Thymus (tissue), 11 donors: ENCODE results near the gene PPP2R3B. TPM values are rescaled to one million over a fixed set of nuclear protein-coding genes. Genes with fewer than 3 reads are reported as not detected.
"Not testable (repeated sequence)": the region's sequence is repeated elsewhere in the genome, so short reads cannot be mapped to it uniquely, and the experiment has no call there.

Experiments used
- DNase-seq, 9 donors: peaks; one replicate each; pipeline ENCODE4 v3.0.0-alpha.2; 2013; ENCODE audit warnings: low spot score in 9 of 9, low read depth in 6 of 9, missing footprints in 1 of 9
- H3K27ac ChIP-seq, 2 donors: one replicate each; pipeline ENCODE4 v1.5.1; 2013; ENCODE audit warnings: control low read depth in 1 of 2, low read depth in 1 of 2, low read length in 1 of 2, mild to moderate bottlenecking in 1 of 2, moderate library complexity in 1 of 2
- H3K27me3 ChIP-seq, 2 donors: one replicate each; pipeline ENCODE4 v1.5.1; 2013; ENCODE audit warnings: low read length in 1 of 2; ENCODE audit not compliant: control insufficient read depth in 2 of 2, insufficient read depth in 1 of 2
- H3K36me3 ChIP-seq, 2 donors: one replicate each; pipeline ENCODE4 v1.5.1; 2013; ENCODE audit warnings: low read length in 1 of 2, mild to moderate bottlenecking in 1 of 2, moderate library complexity in 1 of 2; ENCODE audit not compliant: control insufficient read depth in 2 of 2, insufficient read depth in 2 of 2
- H3K4me1 ChIP-seq, 2 donors: one replicate each; pipeline ENCODE4 v1.5.1; 2013; ENCODE audit warnings: low read length in 2 of 2; ENCODE audit not compliant: control insufficient read depth in 2 of 2, insufficient read depth in 2 of 2
- H3K4me3 ChIP-seq, 2 donors: one replicate each; pipeline ENCODE4 v1.5.1; 2013; ENCODE audit warnings: low read length in 2 of 2, control low read depth in 1 of 2, mild to moderate bottlenecking in 1 of 2
- H3K9me3 ChIP-seq, 2 donors: one replicate each; pipeline ENCODE4 v1.5.1; 2013; ENCODE audit warnings: low read length in 1 of 2, mild to moderate bottlenecking in 1 of 2; ENCODE audit not compliant: control insufficient read depth in 2 of 2, insufficient read depth in 1 of 2
- WGBS: extraction: QIAGEN DNeasy Blood & Tissue Kit; methylation state at CpG from one replicate; pipeline ENCODE4 v1.1.7; 2013; 5-methylcytosine and 5-hydroxymethylcytosine counted together
- polyA plus RNA-seq: library from polyadenylated mRNA; stranded (reverse); fragments of 200-250 nt; gene quantifications from one replicate; pipeline ENCODE4 v1.2.3, GENCODE V29; 2013
- total RNA-seq: library from RNA; stranded (reverse); fragments of 120-200 nt; gene quantifications from one replicate; pipeline ENCODE4 v1.2.4, GENCODE V29; 2013
- donor health status: healthy.

PPP2R3B gene
- total and polyA plus RNA-seq, 2 donors: 54.1 to 88.5 TPM

DNA sequence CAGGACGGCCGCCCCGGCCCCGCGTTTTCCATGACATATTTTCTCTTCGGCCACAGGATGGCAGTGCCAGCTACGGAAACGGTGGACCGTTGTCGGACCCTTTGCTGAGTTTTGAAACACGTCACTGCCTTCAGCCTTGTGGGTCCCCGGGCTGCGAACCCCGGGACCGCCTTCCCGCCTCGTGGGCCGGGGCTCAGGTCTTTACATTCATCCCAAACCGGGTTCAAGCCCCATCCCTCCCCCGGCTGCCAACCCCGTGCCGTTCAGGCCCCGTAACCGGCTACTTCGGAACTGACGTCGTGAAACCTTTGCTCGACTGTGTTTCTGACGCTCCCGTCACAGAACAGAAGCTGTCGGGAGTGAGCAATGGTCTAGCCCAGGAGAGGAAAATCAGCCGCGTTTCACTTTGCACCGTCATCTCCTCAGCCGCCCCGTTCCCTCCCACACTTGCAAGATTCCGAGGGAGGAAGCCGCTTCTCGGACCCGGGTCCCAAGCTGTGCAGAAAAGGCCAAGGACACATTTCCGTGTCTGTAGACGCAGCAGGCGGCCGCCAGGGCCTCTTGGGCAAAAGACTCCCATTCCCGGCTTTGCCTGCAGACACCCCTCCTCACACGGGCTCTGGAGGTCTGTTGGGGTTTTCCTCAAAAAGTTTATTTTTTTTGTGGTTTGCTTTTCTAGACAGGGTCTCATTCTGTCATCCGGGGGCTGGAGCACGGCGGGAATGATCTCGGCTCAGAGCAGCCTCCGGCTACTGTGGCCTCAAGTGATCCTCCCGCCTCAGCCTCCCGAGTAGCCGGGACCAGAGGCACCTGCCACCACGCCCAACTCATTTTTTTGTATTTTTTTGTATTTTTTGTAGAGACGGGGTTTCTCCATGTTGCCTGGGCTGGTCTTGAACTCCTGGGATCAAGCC is 41.4 kb upstream of the PPP2R3B start:
- peaks cover 0 to 6% of the 10 kb centered on the region in 2 donors for H3K9me3 ChIP-seq
- H3K4me1 ChIP-seq: no peaks in the 10 kb centered on the region
- no peak overlapping the region for H3K27ac ChIP-seq
- 14% methylated on average over 56 of the region's 56 CpGs for WGBS
- no peaks in the 10 kb centered on the region for H3K36me3 ChIP-seq
- H3K27me3 ChIP-seq: peaks cover 2 to 19% of the 10 kb centered on the region in 2 donors
- H3K4me3 ChIP-seq: peak overlapping the region in 1 of 2 donors; percentile 30
- DNase-seq: no peak

DNA sequence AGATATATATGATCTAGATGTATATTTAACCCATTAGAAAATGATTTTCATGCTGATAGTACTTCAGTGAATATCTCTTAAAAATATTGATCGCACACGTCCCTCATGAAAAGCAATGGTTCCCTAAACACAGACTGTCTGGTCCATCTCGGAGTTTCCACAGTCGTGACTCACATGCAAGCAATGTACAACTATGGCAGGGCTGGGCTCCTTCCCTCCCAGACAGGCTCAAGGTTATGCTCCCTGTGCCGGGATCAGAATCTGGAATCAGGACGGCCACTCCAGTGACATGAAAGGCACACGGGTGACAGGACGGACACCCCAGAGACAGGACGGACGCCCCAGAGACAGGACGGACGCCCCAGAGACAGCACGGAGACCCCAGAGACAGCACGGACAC is 40.2 kb upstream of the PPP2R3B start:
- Histone ChIP-seq H3K4me1 (no peaks in the 10 kb centered on the region), H3K36me3 (no peaks in the 10 kb centered on the region), H3K4me3 (no peak overlapping the region), H3K27me3 (peaks cover 4 to 23% of the 10 kb centered on the region in 2 donors), H3K9me3 (peaks cover 0 to 6% of the 10 kb centered on the region in 2 donors), H3K27ac (no peak overlapping the region)
- DNase-seq: no peak
- 91% methylated on average over 14 of the region's 14 CpGs for WGBS

DNA sequence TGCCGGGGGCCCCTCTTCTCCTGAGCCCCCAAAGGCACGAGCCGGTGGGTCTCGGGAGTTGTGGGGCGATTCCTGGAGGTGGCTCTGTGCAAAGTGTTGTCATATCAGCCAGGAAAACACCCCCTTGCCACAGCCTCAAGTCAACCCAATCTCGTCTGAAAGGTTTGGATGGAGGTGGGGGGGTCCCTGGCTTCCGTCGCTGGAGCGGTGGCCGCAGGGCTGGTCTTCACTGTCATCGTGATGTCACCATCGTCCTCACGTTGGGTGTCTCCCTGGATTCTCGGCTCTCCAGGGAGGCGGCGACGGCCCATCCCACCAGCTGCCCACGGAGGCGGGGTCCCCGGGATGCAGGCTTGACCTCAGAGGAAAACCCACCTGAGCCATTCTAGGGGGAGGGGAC is 38.3 kb upstream of the PPP2R3B start:
- H3K27ac ChIP-seq: no peak overlapping the region
- peaks cover 4 to 27% of the 10 kb centered on the region in 2 donors for H3K27me3 ChIP-seq
- 93% methylated on average over 20 of the region's 20 CpGs for WGBS
- H3K9me3 ChIP-seq: peaks cover 0 to 6% of the 10 kb centered on the region in 2 donors
- H3K4me1 ChIP-seq: no peaks in the 10 kb centered on the region
- H3K36me3 ChIP-seq: no peaks in the 10 kb centered on the region
- no peak overlapping the region for H3K4me3 ChIP-seq
- DNase-seq: no peak

DNA sequence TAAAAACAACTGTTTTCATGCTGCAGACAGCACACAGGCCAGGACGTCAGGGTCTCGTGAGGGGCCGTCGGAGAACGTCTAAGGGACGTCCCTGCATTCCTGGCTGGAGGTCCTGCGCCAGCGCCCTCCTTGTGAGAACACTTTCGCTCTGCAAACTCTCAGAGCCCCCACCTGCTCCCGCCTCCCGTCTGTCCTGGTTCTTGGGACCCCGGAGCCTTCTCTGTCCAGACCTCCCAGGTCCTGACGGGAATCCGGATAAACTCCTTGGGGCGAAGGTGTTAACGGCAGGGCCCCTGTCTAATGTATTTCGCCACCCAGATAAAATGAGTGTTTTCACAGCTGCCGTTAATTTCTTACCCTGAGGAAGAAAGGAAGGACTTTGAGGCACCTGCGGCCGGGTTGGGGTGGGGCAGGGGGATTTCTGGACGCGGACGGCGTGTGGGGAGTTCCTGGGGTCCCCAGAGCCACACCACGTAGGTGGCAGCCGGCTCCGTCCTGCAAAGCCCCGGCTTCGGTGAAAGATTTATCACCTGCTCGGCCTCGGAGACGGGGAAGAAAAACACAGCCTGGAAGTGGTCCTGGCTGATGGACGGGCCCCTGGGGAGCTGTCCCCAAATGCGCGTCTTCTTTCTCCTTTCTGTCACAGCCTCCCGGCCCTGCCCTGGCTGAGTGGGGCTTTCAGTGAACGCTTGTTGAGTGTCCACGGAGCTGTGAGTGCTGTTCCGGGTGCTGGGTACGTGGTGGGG is 35.1 kb upstream of the PPP2R3B start:
- H3K36me3 ChIP-seq: no peaks in the 10 kb centered on the region
- H3K4me1 ChIP-seq: no peaks in the 10 kb centered on the region
- H3K9me3 ChIP-seq: no peaks in the 10 kb centered on the region
- DNase-seq: no peak
- 38% methylated on average over 40 of the region's 40 CpGs for WGBS
- H3K4me3 ChIP-seq: no peak overlapping the region
- H3K27ac ChIP-seq: no peak overlapping the region
- peaks cover 2 to 8% of the 10 kb centered on the region in 2 donors for H3K27me3 ChIP-seq

DNA sequence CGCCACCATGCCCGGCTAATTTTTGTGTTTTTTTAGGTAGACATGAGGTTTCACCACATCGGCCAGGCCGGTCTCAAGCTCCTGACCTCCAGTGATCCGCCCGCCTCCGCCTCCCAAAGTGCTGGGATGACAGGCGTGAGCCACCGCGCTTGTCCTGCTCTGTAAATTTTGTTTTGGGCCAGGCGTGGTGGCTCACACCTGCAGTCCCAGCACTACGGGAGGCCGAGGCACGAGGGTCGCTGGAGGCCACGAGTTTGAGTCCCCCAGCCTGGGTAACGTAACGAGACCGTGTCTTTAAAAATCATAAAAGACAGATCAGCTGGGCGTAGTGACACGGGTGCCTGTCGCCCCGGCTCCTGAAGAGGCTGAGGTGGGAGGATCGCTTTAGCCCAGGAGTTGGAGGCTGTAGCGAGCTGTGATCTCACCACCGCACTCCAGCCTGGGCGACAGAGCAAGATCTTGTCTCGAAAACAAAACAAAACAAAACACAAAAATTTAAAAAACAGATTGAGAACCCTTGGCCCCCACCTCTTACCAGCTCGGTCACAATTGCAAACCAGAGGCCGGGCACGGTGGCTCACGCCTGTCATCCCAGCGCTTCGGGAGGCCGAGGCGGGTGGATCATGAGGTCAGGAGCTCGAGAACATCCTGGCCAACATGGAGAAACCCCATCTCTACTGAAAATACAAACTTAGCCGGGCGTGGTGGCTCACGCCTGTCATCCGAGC is 34.0 kb upstream of the PPP2R3B start:
- H3K4me3 ChIP-seq: no peak overlapping the region
- DNase-seq: no peak
- H3K27me3 ChIP-seq: peaks cover 2 to 8% of the 10 kb centered on the region in 2 donors
- H3K36me3 ChIP-seq: no peaks in the 10 kb centered on the region
- H3K9me3 ChIP-seq: no peaks in the 10 kb centered on the region
- 97% methylated on average over 41 of the region's 41 CpGs for WGBS
- H3K4me1 ChIP-seq: no peaks in the 10 kb centered on the region
- H3K27ac ChIP-seq: no peak overlapping the region

DNA sequence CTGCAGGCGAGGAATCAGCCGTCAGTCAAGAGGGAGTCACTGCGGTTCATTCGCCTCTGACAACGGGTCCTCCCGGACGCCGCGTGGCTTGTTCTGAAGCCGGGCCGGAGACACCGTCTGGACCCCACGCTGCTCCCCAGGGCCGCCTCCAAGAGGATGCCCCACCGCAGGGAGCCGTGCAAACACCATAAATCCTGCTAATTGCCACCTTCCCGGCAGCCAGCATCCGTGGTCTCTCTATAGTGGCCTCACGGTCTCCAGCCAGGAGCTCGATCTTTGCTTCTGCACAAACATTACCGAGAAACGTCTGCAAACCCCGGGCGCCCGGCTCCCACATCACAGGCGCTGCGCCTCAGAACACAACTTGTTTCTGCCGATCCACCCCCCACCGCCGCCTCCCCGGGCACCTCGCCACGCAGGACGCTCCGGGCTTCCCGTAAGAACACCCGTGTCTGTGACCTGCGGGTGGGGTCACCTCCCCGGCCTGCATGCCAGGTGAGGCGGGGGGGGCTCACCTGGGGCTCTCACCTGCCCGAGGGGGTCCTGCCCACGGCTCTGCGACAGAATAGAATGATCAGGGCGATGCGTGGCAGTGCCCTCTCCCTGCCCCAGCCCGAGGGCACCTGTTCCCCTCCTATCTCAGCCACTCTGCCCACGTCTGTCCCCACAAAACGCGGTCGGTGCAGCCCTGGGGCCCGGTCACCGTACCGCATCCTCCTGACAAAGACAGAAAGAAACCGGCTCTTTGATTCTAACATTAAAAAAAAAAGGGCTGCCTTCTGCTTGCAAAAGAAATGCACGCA is 32.4 kb upstream of the PPP2R3B start:
- DNase-seq: no peak
- 94% methylated on average over 55 of the region's 55 CpGs for WGBS
- Histone ChIP-seq H3K36me3 (no peaks in the 10 kb centered on the region), H3K9me3 (no peaks in the 10 kb centered on the region), H3K4me3 (no peak overlapping the region), H3K4me1 (no peaks in the 10 kb centered on the region), H3K27ac (no peak overlapping the region), H3K27me3 (peaks cover 2 to 8% of the 10 kb centered on the region in 2 donors)

DNA sequence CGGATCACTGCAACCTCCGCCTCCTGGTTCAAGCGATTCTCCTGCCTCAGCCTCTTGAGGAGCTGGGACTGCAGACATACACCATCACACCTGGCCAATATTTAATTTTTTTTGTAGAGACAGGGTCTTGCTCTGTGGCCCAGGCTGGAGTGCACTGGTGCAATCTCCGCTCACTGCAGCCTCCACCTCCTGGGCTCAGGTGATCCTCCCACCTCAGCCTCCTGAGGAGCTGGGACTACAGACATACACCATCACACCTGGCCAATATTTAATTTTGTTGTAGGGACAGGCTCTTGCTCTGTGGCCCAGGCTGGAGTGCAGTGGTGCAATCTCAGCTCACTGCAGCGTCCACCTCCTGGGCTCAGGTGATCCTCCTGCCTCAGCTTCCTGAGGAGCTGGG is 28.8 kb upstream of the PPP2R3B start:
- H3K4me3 ChIP-seq, H3K9me3 ChIP-seq, H3K36me3 ChIP-seq, H3K4me1 ChIP-seq, H3K27ac ChIP-seq, DNase-seq: not testable (repeated sequence)
- 97% methylated on average over 5 of the region's 5 CpGs for WGBS
- H3K27me3 ChIP-seq: peaks cover 7 to 16% of the 10 kb centered on the region in 2 donors

DNA sequence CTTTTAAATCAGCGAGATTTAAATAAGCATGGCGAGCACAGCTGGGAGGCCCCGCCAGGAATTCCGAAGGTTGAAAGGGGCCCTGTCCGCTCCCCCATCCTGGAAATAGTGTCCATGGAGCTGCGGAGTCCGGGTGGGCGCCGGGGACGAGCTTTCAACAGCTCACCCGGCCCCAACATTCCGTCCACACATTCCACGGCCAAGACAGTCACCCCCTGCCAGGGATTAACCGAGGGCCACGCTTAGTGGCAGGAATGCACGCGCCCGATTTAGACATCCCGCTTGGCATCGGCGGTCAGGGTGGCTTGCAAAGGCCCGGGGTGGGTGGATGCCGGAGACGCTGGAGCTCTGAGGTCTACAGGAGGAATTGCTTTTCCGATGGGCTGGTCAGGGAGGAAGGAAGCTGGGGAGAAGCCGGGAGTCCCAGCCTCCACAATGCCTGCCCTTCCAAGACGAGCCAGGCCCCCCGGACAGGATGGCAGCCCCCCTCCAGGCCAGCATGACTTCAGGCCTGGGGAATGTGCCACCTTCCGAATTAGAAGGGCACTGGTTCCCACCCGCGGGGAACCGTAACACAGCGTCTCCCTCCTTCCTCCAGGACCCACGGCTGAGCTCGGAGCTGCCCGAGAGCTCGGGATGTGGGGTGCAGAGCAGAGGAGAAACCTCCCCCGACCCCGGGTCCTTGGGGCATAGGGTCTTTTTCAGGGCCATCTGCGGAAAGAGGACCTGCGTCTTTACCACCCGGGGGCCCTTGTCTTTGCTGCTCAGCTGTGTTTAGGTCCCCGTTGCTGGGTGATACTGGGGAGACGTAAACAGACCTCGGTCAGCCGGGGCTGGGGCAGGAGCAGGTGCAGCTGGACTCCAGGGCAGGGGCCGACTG is 26.9 kb upstream of the PPP2R3B start:
- Histone ChIP-seq H3K27me3 (peaks cover 7 to 16% of the 10 kb centered on the region in 2 donors), H3K9me3 (peaks cover 1 to 3% of the 10 kb centered on the region in 2 donors), H3K36me3 (no peaks in the 10 kb centered on the region), H3K27ac (no peak overlapping the region), H3K4me3 (no peak overlapping the region), H3K4me1 (no peaks in the 10 kb centered on the region)
- DNase-seq: no peak
- WGBS: 29% methylated on average over 47 of the region's 47 CpGs
